RPMI7951 (cell line): ENCODE data around the gene ALDH1A3. TPM values are rescaled to one million over a fixed set of nuclear protein-coding genes. Genes with fewer than 3 reads are reported as not detected.
A peak's percentile ranks its signal among the peaks of the same experiment; 100 is the strongest.

Source experiments
- DNase-seq: peaks from one replicate; pipeline ENCODE4 v3.0.0-alpha.2; 2012; ENCODE audit warnings: low read depth
- total RNA-seq: library from RNA; depleted of rRNA; stranded (reverse); fragments of >200 nt; shearing (Covaris generic); gene quantifications from 2 replicates; pipeline ENCODE4 v1.2.3, GENCODE V29; 2014

The ALDH1A3 gene
- total RNA-seq, 1 experiment from 2014 or later, result 158 TPM

- no peak for DNase-seq
Measured at GRCh38 chr15:100859970-100860828, 19.4 kb upstream of the ALDH1A3 start.

- no peak for DNase-seq
Measured at GRCh38 chr15:100860829-100861510, 18.7 kb upstream of the ALDH1A3 start.

GRCh38 chr15:100861511-100861991 lies 18.1 kb upstream of the ALDH1A3 start:
- peak; percentile 71 for DNase-seq

GRCh38 chr15:100862162-100862561 lies 17.5 kb upstream of the ALDH1A3 start:
- DNase-seq, result no peak

GRCh38 chr15:100863075-100863795 lies 16.4 kb upstream of the ALDH1A3 start:
- DNase-seq, result no peak

GRCh38 chr15:100863796-100864267 lies 15.8 kb upstream of the ALDH1A3 start:
- DNase-seq, result peak; percentile 99

- DNase-seq, result peak; percentile 59
Measured at GRCh38 chr15:100866386-100867330, 13.0 kb upstream of the ALDH1A3 start.

GRCh38 chr15:100867433-100867832 lies 12.2 kb upstream of the ALDH1A3 start:
- peak; percentile 81 for DNase-seq

GRCh38 chr15:100869151-100869999 lies 10.3 kb upstream of the ALDH1A3 start:
- DNase-seq, result no peak

GRCh38 chr15:100873029-100873677 lies 6.5 kb upstream of the ALDH1A3 start:
- DNase-seq, result peak; percentile 81

- no peak for DNase-seq
Measured at GRCh38 chr15:100875495-100875894, 4.1 kb upstream of the ALDH1A3 start.

GRCh38 chr15:100875976-100876375 lies 3.7 kb upstream of the ALDH1A3 start:
- DNase-seq, result no peak

GRCh38 chr15:100877551-100877950 lies 2.1 kb upstream of the ALDH1A3 start:
- DNase-seq, result no peak

GRCh38 chr15:100878130-100878529 lies 1.5 kb upstream of the ALDH1A3 start:
- no peak for DNase-seq

GRCh38 chr15:100878648-100879047 lies 983 bp upstream of the ALDH1A3 start:
- DNase-seq, result no peak

- DNase-seq, result no peak
Measured at GRCh38 chr15:100879061-100879463, 569 bp upstream of the ALDH1A3 start.

GRCh38 chr15:100880139-100880896 lies 687 bp downstream of the ALDH1A3 start:
- peak; percentile 41 for DNase-seq

GRCh38 chr15:100880897-100881242 lies 1.2 kb downstream of the ALDH1A3 start:
- DNase-seq, result no peak
